Measurements from ENCODE around the gene ZNF547.
"Not testable (repeated sequence)": the region's sequence is repeated elsewhere in the genome, so short reads cannot be mapped to it uniquely, and the experiment has no call there.

Gene ZNF547

DNA sequence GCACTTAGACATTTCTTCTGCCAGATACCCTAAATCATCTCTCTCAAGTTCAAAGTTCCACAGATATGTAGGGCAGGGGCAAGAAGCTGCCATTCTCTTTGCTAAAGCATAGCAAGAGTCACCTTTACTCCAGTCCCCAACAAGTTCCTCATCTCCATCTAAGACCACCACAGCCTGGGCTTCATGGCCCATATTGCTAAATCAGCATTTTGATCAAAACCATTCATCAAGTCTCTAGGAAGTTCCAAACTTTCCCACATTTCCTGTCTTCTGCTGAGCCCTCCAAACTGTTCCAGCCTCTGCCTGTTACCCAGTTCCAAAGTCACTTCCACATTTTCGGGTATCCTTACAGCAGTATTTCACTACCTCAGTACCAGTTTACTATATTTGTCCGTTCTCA is 11.3 kb downstream of the ZNF547 start:
- not testable (repeated sequence) for DNase-seq (ENCODE audit: low spot score)

DNA sequence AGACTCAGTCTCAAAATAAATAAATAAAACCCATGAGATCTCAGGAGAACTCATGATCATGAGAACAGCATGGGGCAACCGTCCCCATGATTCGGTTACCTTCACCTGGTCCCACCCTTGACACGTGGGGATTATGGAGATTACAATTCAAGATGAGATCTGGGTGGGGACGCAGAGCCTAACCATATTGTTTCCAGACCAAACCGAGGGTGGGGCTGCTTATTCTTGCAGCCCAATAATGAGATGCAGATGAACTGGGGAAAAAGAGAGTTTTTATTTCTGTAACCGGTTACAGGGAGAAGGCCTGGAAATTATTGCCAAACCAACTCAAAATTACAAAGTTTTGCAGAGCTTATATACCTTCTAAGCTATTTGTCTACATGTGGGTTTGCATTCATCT is 12.8 kb downstream of the ZNF547 start:
- DNase-seq (ENCODE audit: low spot score) = no peak

DNA sequence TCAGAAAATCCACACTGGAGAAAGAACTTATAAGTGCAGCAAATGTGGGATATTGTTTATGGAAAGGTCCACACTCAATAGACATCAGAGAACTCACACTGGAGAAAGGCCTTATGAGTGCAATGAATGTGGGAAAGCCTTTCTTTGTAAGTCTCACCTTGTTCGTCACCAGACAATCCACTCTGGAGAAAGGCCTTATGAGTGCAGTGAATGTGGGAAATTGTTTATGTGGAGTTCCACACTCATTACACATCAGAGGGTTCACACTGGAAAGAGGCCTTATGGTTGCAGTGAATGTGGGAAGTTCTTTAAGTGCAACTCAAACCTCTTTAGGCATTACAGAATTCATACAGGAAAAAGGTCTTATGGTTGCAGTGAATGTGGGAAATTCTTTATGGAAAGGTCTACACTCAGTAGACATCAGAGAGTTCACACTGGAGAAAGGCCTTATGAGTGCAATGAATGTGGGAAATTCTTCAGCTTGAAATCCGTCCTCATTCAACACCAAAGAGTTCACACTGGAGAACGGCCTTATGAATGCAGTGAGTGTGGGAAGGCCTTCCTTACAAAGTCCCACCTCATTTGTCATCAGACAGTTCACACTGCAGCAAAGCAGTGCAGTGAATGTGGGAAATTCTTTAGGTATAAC is 14.3 kb downstream of the ZNF547 start:
- no peak for DNase-seq (ENCODE audit: low spot score)

DNA sequence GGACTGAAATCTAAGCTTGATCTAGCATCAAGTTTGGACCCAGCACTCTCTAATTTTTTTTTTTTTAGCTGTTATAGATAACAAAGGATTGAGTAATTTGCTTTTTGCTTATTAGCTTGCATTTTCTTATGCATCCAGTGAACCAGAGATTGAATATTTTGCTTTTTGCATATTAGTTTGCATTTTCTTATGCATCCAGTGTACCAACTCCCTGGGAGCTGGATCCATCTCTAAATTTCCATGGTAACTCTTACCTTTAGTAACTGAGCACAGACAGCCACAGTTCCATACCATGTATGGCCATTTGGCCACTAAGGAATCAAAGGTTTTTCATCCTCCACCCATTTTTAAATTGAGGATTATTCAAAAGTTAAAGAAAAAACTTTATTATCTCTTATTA is 17.6 kb downstream of the ZNF547 start:
- no peak for DNase-seq (ENCODE audit: low spot score)

DNA sequence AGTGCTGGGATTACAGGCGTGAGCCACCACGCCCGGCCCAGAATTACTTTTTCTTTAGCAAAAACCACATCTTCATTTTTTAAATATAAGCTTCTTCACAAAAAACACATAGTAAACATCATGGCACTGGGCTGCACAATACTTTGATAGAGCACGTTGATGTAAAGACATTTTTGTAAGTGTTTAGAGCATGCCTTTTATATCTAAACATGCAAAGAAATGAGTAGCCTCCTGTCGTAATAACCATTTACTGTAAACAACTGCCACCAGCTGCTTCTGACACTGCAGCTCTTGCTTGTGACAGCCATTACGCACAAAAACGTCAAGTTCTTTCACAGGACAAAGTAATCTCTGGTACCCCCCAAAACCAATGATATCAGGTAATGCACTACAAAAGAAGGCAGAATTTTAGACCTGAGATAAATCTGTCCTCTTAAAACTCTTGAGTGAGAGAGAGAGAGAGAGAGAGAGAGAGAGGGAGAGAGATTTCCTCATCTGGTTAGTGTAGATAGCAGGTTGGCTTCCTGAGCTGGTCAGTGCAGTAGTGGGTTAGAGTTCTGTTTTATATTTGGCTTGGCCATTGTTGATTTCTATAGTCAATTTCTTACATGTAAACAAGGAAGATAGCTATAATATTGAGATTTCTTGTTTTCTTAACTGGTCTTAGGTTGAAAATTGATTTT is 19.6 kb downstream of the ZNF547 start:
- no peak for DNase-seq (ENCODE audit: low spot score)

GRCh38 chr19:57389194-57389729 is 25.9 kb downstream of the ZNF547 start:
- DNase-seq (ENCODE audit: low spot score) = no peak

- peak; percentile 93 for DNase-seq (ENCODE audit: low spot score)
Observed at GRCh38 chr19:57389730-57390598, 26.6 kb downstream of the ZNF547 start, which contains the start of gene ZNF548. TSS of gene ZNF548 (plus strand) at chr19:57389854. CDS start at chr19:57390100, 246 bp downstream.

- no peak for DNase-seq (ENCODE audit: low spot score)
Observed at GRCh38 chr19:57395710-57396109, 32.4 kb downstream of the ZNF547 start.

DNA sequence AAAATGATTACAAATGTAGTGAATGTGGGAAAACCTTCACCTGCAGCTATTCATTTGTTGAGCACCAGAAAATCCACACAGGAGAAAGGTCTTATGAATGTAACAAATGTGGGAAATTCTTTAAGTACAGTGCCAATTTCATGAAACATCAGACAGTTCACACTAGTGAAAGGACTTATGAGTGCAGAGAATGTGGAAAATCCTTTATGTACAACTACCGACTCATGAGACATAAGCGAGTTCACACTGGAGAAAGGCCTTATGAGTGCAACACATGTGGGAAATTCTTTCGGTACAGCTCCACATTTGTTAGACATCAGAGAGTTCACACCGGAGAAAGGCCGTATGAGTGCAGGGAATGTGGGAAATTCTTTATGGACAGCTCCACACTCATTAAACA is 35.5 kb downstream of the ZNF547 start:
- no peak for DNase-seq (ENCODE audit: low spot score)

DNA sequence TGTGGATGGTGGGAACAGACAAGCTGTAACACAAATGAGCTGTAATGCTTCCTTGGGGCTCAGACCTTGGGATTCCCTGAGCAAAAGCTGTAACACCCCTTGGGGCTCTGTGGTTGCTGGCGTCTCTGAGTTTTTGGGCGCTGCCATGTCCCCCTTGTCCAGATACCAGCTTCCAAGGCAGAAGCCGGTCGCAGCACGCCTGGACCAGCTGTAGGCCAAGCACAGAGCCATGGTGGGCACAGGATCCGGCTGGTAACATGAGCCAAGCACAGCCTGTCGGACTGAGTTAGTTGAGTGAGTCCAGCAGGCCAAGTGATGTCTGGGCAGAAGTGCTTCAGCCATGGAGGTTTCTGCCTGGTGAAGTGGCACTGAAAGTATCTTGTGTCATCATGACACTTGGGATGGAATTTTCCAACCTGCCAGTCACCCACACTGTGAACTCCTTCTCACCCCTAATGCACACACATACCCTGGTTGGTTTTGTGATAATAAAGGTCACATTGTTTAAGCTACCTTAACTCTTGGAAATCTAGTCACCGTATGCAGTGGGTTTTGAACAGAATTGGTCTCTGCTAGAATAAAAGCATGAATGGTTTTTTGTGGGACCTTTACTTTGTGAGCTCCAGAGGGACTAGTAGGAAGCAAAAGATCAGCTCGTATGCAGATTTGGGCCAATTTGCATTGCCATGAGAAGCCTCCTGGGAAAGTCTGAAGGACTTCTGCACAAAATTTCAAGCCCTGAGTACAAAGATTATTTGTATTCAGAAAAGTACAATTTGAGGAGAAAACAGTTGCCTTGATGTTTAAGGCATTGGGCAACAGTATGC is 40.6 kb downstream of the ZNF547 start:
- DNase-seq (ENCODE audit: low spot score) = no peak

DNA sequence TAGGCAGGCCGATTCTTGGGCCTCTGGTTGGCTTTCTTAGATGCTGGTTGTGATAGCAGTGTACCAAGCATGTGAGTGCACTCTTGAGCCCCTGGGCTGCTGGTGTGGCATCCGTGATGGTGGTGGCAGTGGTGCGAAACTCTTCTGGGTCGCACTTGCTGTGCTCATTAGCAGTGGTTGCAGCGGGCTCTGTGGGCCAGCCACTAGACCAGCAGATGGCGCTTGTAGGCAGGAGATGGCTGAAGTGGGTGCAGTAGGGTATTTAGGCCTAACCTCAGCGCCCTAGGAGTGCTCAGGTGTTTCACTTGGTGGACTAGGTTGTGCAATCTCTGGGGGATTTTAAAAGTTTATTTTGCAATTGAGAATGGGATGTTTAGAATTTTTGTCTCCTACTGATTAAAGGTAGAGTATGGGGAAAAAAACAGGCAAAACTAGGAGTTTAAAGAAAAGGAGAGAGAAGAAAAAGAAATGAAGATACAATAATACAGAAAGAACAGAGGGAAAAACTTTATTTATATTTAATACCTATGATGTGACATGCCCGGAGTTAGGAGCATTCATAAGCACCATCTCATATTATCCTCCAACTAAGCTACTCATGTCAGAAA is 43.3 kb downstream of the ZNF547 start:
- DNase-seq (ENCODE audit: low spot score) = peak; percentile 73

DNA sequence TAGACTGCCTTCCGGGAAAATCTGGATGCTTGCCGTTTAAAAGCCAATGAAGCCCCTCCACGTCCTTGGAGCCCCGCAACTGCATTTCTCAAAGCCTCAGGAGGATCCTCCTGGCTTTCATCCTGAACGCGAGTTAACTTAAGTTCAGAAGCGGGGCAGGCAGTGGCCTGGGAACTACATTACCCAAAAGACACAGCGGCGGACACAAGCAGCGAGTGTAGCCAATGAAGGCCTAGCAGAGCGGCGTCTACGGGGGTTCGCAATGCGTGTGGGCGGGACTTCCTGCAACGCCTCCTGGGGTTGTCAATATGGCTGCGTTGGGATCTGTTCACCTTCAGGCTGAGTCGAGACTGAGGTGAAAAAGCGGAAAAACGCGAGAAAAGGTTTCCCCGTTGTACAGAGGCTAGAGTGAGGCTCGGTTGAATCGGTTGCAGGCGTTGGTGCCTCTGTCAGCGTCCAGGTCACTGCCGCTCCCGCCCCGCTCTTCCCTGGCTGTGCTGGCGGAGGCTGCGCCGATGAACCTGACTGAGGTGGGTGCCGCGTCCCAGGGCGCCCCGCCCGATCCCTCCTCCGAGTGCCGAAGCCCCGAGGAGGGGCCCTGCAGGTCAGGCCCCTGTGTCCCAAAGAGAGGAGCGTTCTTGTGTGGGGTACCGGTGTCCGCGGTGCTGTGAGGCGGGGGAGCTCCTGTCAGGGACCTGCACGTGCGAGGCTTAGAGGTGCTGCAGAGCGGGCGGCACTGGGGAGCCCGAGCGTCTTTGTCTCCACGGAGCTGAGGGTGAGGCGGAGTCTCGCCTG is 47.7 kb downstream of the ZNF547 start, which contains the start of gene ZNF17:
Gene ZNF17, plus strand, starts transcription at position 285 of the 795 bp plus-strand sequence. CDS start 2,455 bp downstream, outside the sequence.
- DNase-seq (ENCODE audit: low spot score) = peak; percentile 97

DNA sequence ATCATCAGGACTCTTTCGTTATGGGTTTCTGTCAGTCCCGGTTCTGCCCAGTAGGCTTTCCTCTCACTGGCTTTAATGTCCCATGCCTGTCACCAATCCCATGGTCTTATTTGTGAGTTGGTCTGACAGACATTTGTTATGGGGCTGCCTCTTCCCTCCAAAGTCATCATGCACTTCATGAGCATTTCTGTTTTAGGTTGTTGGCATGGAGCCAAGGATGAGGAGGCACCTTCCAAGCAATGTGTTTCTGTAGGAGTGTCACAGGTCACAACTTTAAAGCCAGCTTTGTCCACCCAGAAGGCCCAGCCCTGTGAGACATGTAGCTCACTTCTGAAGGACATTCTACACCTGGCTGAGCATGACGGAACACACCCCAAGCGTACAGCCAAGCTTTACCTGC is 56.1 kb downstream of the ZNF547 start:
- no peak for DNase-seq (ENCODE audit: low spot score)

DNA sequence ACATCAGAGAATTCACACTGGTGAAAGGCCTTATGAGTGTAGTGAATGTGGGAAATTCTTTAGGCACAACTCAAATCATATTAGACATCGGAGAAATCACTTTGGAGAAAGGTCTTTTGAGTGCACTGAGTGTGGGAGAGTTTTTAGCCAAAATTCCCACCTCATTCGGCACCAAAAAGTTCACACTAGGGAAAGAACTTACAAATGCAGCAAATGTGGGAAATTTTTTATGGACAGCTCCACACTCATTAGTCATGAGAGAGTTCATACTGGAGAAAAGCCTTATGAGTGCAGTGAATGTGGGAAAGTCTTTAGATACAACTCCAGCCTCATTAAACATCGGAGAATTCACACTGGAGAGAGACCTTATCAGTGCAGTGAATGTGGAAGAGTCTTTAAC is 57.7 kb downstream of the ZNF547 start:
- DNase-seq (ENCODE audit: low spot score) = no peak
